ENCODE data around the gene CACNA1C.
"Not testable (repeated sequence)": the region's sequence is repeated elsewhere in the genome, so short reads cannot be mapped to it uniquely, and the experiment has no call there.

The CACNA1C gene

GRCh38 chr12:2113119-2113912 lies 60.5 kb downstream of the CACNA1C start:
- DNase-seq: no peak

- DNase-seq: no peak
Measured at GRCh38 chr12:2114071-2114470, 61.3 kb downstream of the CACNA1C start.

DNA sequence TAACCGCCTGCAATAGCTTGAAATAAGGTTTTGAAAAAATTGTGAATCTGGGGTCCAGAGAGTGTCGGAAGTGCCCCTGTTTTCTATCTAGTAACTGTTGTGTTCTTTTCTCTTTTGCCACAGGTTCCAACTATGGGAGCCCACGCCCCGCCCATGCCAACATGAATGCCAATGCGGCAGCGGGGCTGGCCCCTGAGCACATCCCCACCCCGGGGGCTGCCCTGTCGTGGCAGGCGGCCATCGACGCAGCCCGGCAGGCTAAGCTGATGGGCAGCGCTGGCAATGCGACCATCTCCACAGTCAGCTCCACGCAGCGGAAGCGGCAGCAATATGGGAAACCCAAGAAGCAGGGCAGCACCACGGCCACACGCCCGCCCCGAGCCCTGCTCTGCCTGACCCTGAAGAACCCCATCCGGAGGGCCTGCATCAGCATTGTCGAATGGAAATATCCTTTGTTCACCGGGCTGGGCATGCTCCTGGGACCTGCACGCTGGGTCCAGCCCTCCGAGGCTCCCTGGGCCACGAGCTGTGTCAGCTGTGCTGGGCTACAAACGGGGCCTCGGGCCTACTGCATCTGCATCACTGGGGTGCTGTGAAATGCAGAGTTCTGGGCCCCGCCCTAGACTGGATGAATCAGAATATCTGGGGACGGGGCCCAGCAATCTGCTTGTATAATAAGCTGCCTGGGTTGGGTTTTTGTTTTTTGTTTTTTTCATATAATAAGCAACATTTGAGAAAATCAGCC lies 62.5 kb downstream of the CACNA1C start:
- no peak for DNase-seq

- no peak for DNase-seq
Measured at GRCh38 chr12:2117541-2117940, 64.8 kb downstream of the CACNA1C start.

DNA sequence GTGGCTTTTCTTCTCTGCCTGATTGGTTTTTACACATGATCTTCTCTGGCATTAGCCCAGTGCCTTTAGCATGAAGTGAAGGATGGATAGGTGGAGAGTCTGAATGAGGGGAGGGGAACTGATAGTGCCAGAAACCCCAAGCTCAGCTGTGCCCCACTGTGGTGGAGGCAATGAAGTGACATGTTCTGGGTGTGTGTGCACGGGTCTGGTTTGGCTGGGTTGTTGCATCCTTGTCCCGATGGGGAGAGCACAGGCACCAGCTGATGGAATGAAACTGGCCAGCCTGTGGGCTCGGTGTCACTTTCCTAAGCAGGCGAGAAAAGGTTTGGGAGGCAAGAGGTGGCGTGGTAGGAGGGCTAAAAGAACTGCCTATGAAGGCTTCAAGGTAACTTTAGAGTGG lies 65.3 kb downstream of the CACNA1C start:
- no peak for DNase-seq

DNA sequence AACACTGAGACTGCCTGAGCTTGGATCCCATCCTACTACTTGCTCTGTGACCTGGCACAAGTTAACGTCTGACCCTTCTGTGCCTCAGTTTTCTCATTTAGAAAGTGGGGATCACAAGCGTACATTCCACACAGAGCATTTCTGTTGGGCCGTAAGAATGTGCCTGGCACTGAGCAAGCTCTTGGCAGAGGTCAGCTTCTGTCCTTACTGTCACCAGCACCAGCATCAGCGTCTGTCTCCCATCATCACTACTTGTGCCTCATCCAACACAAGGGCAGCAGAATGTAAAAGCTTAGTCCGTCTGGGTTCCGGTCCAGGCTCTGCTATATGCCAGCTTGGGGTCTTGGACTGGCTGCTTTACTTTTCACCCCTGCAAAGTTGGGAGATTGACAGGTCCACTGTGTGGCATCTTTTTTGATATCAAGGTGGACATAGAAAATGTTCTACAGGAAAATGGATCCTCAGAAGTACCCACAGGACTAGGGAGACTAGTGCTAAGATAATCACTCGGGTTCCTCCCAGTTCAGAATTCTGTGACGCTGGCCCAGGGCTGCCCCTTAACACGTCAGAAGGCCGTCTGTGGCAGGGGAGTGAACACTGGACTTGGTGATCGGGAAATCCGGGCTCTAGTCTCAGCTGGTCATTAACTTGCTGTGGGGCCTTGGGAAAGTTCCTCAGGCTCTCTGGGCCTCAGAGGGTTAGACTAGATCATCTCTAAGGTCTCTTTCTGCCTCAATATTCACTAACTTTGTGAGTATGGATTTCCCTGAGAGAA lies 65.9 kb downstream of the CACNA1C start:
- DNase-seq: no peak

- no peak for DNase-seq
Measured at GRCh38 chr12:2119266-2119665, 66.5 kb downstream of the CACNA1C start.

GRCh38 chr12:2120982-2121758 lies 68.4 kb downstream of the CACNA1C start:
- no peak for DNase-seq

GRCh38 chr12:2124466-2125023 lies 71.8 kb downstream of the CACNA1C start:
- no peak for DNase-seq

- DNase-seq: no peak
Measured at GRCh38 chr12:2125651-2126522, 73.1 kb downstream of the CACNA1C start.

GRCh38 chr12:2126676-2127406 lies 74.1 kb downstream of the CACNA1C start:
- DNase-seq: no peak

GRCh38 chr12:2129076-2129475 lies 76.3 kb downstream of the CACNA1C start:
- no peak for DNase-seq

DNA sequence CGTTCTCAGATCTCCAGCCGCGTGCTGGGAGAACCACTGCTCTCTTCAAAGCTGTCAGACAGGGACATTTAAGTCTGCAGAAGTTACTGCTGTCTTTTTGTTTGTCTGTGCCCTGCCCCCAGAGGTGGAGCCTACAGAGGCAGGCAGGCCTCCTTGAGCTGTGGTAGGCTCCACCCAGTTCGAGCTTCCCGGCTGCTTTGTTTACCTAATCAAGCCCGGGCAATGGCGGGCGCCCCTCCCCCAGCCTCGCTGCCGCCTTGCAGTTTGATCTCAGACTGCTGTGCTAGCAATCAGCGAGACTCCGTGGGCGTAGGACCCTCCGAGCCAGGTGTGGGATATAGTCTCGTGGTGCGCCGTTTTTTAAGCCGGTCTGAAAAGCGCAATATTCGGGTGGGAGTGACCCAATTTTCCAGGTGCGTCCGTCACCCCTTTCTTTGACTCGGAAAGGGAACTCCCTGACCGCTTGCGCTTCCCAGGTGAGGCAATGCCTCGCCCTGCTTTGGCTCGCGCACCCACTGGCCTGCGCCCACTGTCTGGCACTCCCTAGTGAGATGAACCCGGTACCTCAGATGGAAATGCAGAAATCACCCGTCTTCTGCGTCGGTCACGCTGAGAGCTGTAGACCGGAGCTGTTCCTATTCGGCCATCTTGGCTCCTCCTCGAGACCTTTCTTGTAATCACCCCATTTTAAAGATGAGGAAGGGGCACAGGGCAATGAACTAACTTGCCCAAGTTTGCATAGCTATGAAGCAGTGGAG lies 83.1 kb downstream of the CACNA1C start:
- not testable (repeated sequence) for DNase-seq

GRCh38 chr12:2136901-2137300 lies 84.1 kb downstream of the CACNA1C start:
- DNase-seq: no peak

GRCh38 chr12:2137711-2138110 lies 84.9 kb downstream of the CACNA1C start:
- DNase-seq: no peak

DNA sequence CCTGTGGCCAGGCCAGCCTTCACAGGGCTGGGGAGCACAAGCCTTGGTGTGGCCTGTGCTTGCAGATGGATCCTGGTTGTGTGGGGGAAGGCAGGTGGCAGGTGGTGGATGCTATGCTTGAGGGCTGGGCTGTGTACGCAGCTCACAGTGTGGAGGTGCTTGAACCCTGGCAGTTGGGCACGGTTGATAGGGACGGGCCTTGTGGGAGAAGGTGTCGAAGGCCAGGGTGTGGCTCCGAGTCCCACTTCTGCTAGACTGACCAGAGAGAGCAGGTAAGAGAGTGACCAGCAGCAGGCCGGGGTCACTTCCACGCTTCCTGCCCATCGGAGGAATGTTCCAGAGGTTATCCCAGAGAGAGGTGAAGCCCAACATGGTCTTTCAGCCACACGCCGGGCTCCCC lies 85.5 kb downstream of the CACNA1C start:
- no peak for DNase-seq

DNA sequence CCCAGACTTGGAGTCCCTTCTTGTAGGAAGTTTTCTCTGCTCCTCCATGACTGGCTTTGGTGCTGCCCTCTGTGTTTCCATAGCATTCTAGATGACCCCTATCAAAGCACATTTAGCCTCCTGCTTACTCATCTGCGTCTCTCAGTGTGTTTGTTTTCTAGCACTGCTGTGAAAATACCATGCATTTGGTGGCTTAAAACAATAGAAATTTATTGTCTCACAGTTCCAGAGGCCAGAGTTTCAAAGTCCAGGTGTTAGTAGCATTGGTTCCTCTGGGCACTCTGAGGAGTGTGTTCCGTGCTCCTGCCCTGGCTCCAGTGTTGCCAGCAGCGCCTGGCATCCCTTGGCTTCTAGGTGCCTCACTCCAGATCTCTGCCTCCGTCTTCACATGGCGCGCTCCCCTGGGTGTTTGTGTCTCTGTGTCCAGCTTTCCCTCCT lies 86.1 kb downstream of the CACNA1C start:
- no peak for DNase-seq

GRCh38 chr12:2139651-2140050 lies 86.9 kb downstream of the CACNA1C start:
- no peak for DNase-seq

DNA sequence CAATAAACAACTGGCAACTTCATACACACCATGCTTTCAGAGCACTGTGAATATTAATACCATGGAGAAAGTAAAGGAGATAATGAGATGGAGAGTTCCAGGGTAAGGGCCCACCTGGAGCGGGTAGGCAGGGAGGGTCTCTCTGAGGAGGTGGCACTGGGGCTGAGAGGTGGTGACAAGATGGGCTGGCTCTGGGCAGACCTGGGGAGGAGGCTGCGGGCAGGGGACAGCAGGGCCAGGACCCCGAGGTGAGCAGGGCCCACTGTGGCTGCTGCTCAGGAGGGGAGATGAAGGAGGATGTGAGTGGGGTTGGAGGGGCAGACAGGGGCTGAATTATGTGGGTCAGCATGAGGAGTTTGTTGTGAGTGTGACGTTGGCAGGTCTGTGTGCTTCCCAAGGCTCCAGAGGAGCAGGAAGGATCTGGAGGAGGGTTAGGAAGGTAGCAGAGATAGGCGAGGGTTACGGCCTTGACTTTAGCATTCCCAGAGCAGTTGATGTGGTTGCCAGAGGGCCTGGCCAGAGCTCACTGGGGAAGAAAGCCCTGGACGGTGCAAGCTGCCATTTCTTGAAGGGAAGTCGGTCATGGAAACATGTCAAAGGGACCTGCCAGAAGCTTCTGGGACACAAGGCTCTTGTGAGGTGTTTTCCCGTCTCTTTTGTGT lies 88.2 kb downstream of the CACNA1C start:
- no peak for DNase-seq
